Keratinocyte (primary cell): ENCODE data around the gene RCAN2. TPM values are rescaled to one million over a fixed set of nuclear protein-coding genes. Genes with fewer than 3 reads are reported as not detected.

ENCODE experiments used
- DNase-seq: peaks from one replicate; pipeline ENCODE4 v3.0.0-alpha.2; 2011; ENCODE audit warnings: low read depth, missing footprints, low spot score
- FAIRE-seq: peaks from 2 replicates; lab custom pipeline; 2011; peaks lifted over from hg19 to GRCh38; lab: Jason Lieb, UNC
- H2AFZ ChIP-seq: 2 replicates; pipeline ENCODE4 v1.6.0; 2012; ENCODE audit warnings: low read length, control low read depth, inconsistent platforms; ENCODE audit not compliant: control insufficient read depth
- H3K27ac ChIP-seq: 2 replicates; pipeline ENCODE4 v1.5.1; 2011; ENCODE audit warnings: low read length; ENCODE audit not compliant: control insufficient read depth, insufficient read depth
- H3K27me3 ChIP-seq: 3 replicates; pipeline ENCODE4 v1.6.0; 2011; ENCODE audit warnings: low read length; ENCODE audit not compliant: control insufficient read depth, insufficient read depth; ENCODE audit errors: extremely low read depth
- H3K36me3 ChIP-seq, 2 experiments: 2 replicates in 1 of 2; 3 replicates in 1 of 2; pipeline ENCODE4 v1.5.1; 2011; ENCODE audit warnings: low read length in 2 of 2, mild to moderate bottlenecking in 1 of 2; ENCODE audit not compliant: control insufficient read depth in 2 of 2, insufficient read depth in 2 of 2; ENCODE audit errors: extremely low read depth in 1 of 2
- H3K4me1 ChIP-seq: 3 replicates; pipeline ENCODE4 v1.5.1; 2011; ENCODE audit warnings: low read length; ENCODE audit not compliant: control insufficient read depth, insufficient read depth; ENCODE audit errors: extremely low read depth
- H3K4me2 ChIP-seq: 3 replicates; pipeline ENCODE4 v1.6.0; 2011; ENCODE audit warnings: low read depth, low read length; ENCODE audit not compliant: control insufficient read depth, insufficient read depth; ENCODE audit errors: extremely low read depth
- H3K4me3 ChIP-seq, 3 experiments: fragments of 200-600 bp in 1 of 3; sonication (generic) in 1 of 3; 2 replicates in 2 of 3; 3 replicates in 1 of 3; pipeline ENCODE4 v1.5.1; 2011 to 2016; ENCODE audit warnings: low read length in 3 of 3, mild to moderate bottlenecking in 3 of 3, control low read depth in 2 of 3, inconsistent platforms in 1 of 3, low read depth in 1 of 3, mixed read lengths in 1 of 3, mixed run types in 1 of 3, moderate library complexity in 1 of 3; ENCODE audit not compliant: control insufficient read depth in 2 of 3, insufficient read depth in 2 of 3; ENCODE audit errors: extremely low read depth in 1 of 3
- H3K79me2 ChIP-seq: 2 replicates; pipeline ENCODE4 v1.6.0; 2012; ENCODE audit warnings: low read length; ENCODE audit not compliant: control insufficient read depth, insufficient read depth
- H3K9ac ChIP-seq: 3 replicates; pipeline ENCODE4 v1.6.0; 2011; ENCODE audit warnings: low read length; ENCODE audit not compliant: control insufficient read depth, insufficient read depth; ENCODE audit errors: extremely low read depth
- H3K9me1 ChIP-seq: 3 replicates; pipeline ENCODE4 v1.6.0; 2011; ENCODE audit warnings: low read length; ENCODE audit not compliant: control insufficient read depth, insufficient read depth; ENCODE audit errors: extremely low read depth
- H3K9me3 ChIP-seq: 2 replicates; pipeline ENCODE4 v1.5.1; 2012; ENCODE audit warnings: low read depth, low read length; ENCODE audit not compliant: control insufficient read depth
- H4K20me1 ChIP-seq: 3 replicates; pipeline ENCODE4 v1.6.0; 2011; ENCODE audit warnings: low read length; ENCODE audit not compliant: control insufficient read depth, insufficient read depth; ENCODE audit errors: extremely low read depth
- EZH2 ChIP-seq: IDR thresholded peaks from one replicate; pipeline ENCODE4 v1.6.1; 2012; ENCODE audit warnings: inconsistent platforms, mild to moderate bottlenecking, low read length, moderate library complexity
- dilution Hi-C: fragments of 300-500 bp; cut with MboI; formaldehyde crosslinking; loops from one replicate; pipeline ENCODE4 v1.7.0; 2020; ENCODE audit warnings: low sequenced_read_pairs; ENCODE audit not compliant: extremely low pct_ligation_motif_present
- polyA plus RNA-seq, 5 experiments: library from polyadenylated mRNA; depleted of rRNA in 3 of 5; stranded (reverse) in 3 of 5; stranded (forward) in 1 of 5; unstranded in 1 of 5; fragments of >200 nt; gene quantifications; 1 replicate in 1 of 5; 2 replicates in 3 of 5; 3 replicates in 1 of 5; pipeline versions ENCODE4 v1.2.1 to v1.2.3, GENCODE V29; 2011 to 2012; ENCODE audit warnings: missing spikeins in 2 of 5, low read depth in 1 of 5, low replicate concordance in 1 of 5

The RCAN2 gene
- polyA plus RNA-seq, 1 donor (not counting 4 experiments of a cell fraction or from before 2014, with no cell fraction given), result not detected

GRCh38 chr6:46172176-46172575 lies 319.1 kb downstream of the RCAN2 start:
- FAIRE-seq (no peak), DNase-seq (no peak)
- Histone ChIP-seq H3K4me2 (no peak overlapping the region), H3K4me1 (no peaks in the 10 kb centered on the region), H3K36me3 (no peaks in the 10 kb centered on the region), H3K9me1 (no peaks in the 10 kb centered on the region), H3K9me3 (no peaks in the 10 kb centered on the region), H3K9ac (no peak overlapping the region), H3K27ac (no peak overlapping the region), H2AFZ (no peak overlapping the region), H4K20me1 (no peaks in the 10 kb centered on the region), H3K4me3 (no peak overlapping the region), H3K27me3 (peaks cover 15% of the 10 kb centered on the region), H3K79me2 (no peaks in the 10 kb centered on the region)
- no peak for TF ChIP-seq EZH2
- dilution Hi-C loops, result no loop called here

Other genes starting within 250 kb of the RCAN2 start
- 0.77 to 1.6 TPM (median 1.5 TPM) in 3 replicates for gene CYP39A1, start 161.4 kb upstream of the RCAN2 start, polyA plus RNA-seq
- gene SLC25A27, start 161.5 kb upstream of the RCAN2 start, polyA plus RNA-seq, result 2.7 to 11.5 TPM (median 10.4 TPM) in 3 replicates
- gene TDRD6, start 196.4 kb upstream of the RCAN2 start, polyA plus RNA-seq, result 0.01 to 0.25 TPM (median 0.23 TPM) in 3 replicates
- gene PLA2G7, start 243.9 kb upstream of the RCAN2 start, polyA plus RNA-seq, result 2.3 to 5.7 TPM (median 4.8 TPM) in 3 replicates